GM20431 (cell line): ENCODE data around the gene CCL22.
"Not testable (repeated sequence)": the region's sequence is repeated elsewhere in the genome, so short reads cannot be mapped to it uniquely, and the experiment has no call there.

Experiments
- in situ Hi-C: fragments of 300-500 bp; cut with MseI, MboI; formaldehyde crosslinking; loops from one replicate; pipeline ENCODE4 v1.15.0; 2020; ENCODE audit warnings: low sequenced_read_pairs; ENCODE audit not compliant: unreplicated experiment

CCL22 gene

GRCh38 chr16:57373117-57373947, 14.7 kb downstream of the CCL22 start:
- in situ Hi-C loops, result no loop called here

- in situ Hi-C loops, result no loop called here
Observed at GRCh38 chr16:57374067-57374534, 15.5 kb downstream of the CCL22 start.

DNA sequence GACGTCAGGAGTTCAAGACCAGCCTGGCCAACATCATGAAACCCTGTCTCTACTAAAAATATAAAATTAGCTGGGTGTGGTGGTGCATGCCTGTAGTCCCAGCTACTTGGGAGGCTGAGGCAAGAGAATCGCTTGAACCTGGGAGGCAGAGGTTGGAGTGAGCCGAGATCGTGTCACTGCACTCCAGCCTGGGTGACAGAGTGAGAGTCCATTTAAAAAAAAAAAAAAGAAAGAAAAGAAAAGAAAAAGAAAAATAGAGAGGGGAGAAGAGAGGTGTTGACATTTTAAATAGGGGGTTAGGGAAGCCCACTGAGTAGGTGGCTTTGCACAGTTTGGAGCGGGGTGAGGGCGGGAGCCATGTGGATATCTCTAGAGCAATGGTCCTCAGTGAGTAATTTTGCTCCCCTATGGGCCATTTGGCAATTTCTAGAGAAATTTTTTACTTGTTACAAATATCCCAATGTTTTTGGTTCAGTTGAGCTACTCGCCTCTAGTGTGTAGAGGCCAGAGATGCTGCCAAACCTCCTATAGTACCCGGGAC, 16.4 kb downstream of the CCL22 start:
- in situ Hi-C loops, result not testable (repeated sequence)

- in situ Hi-C loops, result no loop called here
Observed at GRCh38 chr16:57376313-57376818, 17.8 kb downstream of the CCL22 start.

- in situ Hi-C loops, result no loop called here
Observed at GRCh38 chr16:57377080-57377841, 18.7 kb downstream of the CCL22 start.

- in situ Hi-C loops, result no loop called here
Observed at GRCh38 chr16:57379579-57379978, 21.0 kb downstream of the CCL22 start.

DNA sequence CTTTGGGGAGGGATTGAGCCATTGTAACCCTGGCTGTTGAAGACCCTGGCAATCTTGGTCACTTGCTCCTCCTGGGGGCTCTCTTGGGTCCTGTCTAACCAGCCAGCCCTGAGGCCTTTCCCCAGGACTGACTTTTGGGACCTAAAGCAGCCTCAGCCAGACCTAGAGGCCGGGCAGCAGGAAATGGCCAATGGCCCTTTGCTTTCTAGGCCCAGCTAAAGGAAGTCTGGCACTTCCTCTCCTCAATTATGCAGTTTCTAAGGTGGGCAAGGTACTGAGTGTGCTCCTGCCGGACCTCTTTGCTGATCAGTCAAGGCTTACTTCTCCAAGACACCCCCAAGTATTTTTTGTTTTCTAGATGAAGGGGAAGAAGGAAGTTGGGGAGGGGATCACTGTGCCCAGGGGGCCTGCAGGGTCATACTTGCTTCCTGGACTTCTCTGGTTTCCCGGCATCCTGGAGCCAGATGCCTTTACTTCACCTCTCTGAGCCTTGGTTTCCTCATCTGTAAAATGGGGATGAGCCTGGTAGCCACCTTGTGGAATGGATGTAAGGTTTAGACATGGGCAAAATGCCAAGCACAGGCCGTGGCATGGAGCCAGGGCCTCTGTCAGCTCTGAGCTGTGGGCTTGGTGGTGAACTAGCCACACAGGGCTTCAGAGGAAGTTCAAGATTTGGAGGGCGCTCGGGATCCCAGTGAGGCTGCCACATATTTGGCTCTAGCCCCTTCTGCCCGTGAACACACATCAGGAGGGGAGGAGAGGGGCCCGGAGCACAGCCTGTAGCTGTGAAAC, 22.3 kb downstream of the CCL22 start:
- in situ Hi-C loops, result no loop called here

DNA sequence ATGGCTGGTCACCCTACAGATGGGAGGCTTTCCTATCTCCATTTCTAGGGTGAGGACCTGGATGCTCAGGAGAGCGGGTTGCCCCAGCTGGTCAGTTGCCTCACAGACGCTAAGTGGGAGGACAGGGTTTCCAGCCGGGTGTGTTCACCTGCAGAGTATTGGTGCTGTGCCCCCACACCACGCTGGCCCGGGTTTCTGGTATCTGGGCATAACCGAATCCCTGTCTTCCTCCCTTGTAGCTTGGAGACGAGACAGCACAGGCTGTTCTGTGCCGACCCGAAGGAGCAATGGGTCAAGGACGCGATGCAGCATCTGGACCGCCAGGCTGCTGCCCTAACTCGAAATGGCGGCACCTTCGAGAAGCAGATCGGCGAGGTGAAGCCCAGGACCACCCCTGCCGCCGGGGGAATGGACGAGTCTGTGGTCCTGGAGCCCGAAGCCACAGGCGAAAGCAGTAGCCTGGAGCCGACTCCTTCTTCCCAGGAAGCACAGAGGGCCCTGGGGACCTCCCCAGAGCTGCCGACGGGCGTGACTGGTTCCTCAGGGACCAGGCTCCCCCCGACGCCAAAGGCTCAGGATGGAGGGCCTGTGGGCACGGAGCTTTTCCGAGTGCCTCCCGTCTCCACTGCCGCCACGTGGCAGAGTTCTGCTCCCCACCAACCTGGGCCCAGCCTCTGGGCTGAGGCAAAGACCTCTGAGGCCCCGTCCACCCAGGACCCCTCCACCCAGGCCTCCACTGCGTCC, 23.4 kb downstream of the CCL22 start:
- in situ Hi-C loops, result no loop called here

GRCh38 chr16:57382535-57383275, 24.1 kb downstream of the CCL22 start:
- in situ Hi-C loops, result no loop called here

DNA sequence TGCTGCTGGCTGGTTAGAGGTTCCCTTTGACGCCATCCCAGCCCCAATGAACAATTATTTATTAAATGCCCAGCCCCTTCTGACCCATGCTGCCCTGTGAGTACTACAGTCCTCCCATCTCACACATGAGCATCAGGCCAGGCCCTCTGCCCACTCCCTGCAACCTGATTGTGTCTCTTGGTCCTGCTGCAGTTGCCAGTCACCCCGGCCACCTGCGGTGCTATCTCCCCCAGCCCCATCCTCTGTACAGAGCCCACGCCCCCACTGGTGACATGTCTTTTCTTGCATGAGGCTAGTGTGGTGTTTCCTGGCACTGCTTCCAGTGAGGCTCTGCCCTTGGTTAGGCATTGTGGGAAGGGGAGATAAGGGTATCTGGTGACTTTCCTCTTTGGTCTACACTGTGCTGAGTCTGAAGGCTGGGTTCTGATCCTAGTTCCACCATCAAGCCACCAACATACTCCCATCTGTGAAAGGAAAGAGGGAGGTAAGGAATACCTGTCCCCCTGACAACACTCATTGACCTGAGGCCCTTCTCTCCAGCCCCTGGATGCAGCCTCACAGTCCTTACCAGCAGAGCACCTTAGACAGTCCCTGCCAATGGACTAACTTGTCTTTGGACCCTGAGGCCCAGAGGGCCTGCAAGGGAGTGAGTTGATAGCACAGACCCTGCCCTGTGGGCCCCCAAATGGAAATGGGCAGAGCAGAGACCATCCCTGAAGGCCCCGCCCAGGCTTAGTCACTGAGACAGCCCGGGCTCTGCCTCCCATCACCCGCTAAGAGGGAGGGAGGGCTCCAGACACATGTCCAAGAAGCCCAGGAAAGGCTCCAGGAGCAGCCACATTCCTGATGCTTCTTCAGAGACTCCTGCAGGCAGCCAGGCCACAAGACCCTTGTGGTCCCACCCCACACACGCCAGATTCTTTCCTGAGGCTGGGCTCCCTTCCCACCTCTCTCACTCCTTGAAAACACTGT, 25.0 kb downstream of the CCL22 start:
- in situ Hi-C loops, result no loop called here

- in situ Hi-C loops, result no loop called here
Observed at GRCh38 chr16:57384248-57385070, 25.9 kb downstream of the CCL22 start.

GRCh38 chr16:57385083-57385482, 26.5 kb downstream of the CCL22 start:
- in situ Hi-C loops, result no loop called here

- in situ Hi-C loops, result no loop called here
Observed at GRCh38 chr16:57386381-57386951, 27.9 kb downstream of the CCL22 start.

DNA sequence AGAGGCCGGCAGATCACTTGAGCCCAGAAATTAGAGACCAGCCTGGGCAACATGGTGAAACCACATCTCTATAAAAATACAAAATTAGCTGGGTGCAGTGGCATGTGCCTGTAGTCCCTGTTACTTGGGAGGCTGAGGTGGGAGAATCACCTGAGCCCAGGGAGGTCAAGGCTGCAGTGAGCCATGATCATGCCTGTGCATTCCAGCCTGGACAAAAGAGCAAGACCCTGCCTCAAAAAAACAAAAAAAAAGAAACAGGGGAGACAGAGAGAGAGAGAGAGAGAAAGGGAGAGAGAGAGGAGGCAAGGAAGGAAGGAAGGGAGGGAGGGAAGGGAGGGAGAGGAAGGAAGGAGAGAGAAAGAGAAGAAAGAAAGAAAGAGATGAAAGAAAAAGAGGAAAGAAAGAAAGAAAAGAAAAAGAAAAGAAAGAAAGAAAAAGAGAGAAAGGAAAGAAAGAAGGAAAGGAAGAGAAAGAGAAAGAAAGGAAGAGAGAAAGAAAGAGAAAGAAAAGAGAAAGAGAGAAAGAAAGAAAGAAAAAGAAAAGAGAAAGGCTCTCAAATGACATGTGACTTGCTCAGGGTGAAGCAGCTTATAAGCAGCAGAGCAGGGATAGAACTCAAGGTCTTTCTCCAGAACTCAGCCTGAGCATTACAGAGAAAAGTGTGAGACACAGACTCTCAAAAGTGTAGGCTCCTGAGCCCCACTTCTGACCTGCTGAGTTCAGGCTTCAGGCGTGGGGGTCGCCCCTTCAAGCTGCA, 29.2 kb downstream of the CCL22 start:
- in situ Hi-C loops, result no loop called here

DNA sequence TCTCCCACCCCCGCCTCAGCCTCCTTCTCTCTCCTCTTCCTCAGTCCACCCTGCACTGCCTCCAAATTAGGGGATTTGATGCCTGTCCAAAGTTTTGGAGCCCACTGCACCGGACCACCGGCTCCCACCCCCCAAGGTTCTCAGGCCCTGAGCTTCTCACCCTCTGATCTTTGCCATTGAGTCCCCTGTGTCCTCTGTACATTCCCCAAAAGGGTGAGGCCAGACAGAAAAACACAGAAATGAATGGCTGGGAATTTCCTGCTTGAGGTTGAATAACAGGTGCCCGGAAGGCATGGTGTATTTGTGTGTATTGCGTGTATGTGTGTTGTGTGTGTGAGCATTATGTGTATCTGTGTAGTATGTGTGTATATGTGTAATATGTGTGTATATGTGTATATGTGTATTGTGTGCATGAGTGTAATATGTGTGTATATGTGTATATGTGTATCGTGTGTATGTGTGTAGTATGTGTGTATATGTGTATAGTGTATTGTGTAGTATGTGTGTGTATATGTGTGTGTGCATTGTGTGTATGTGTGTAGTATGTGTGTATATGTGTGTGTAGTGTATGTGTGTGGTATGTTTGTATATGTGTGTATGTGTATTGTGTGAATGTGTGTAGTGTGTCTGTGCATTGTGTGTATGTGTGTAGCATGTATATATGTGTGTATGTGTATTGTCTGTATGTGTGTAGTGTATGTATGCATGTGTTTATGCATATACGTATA, 29.9 kb downstream of the CCL22 start:
- in situ Hi-C loops, result no loop called here
